Coronary artery (tissue), 2 donors: ENCODE data around the gene SLC13A3.

Experiments
- DNase-seq: peaks from one replicate; pipeline ENCODE4 v3.0.0-alpha.2; 2017; ENCODE audit warnings: low spot score
- H3K27ac ChIP-seq, 2 donors: fragments of 200-600 bp; sonication (generic); one replicate each; pipeline ENCODE4 v1.5.1; 2016 to 2019
- H3K4me3 ChIP-seq: fragments of 200-600 bp; sonication (generic); 2 replicates; pipeline ENCODE4 v1.5.1; 2016; ENCODE audit warnings: mild to moderate bottlenecking, moderate library complexity
- CTCF ChIP-seq: fragments of 200-600 bp; sonication (generic); IDR thresholded peaks from one replicate; pipeline ENCODE4 v1.5.1; 2019; ENCODE audit warnings: antibody characterized with exemption

The SLC13A3 gene

DNA sequence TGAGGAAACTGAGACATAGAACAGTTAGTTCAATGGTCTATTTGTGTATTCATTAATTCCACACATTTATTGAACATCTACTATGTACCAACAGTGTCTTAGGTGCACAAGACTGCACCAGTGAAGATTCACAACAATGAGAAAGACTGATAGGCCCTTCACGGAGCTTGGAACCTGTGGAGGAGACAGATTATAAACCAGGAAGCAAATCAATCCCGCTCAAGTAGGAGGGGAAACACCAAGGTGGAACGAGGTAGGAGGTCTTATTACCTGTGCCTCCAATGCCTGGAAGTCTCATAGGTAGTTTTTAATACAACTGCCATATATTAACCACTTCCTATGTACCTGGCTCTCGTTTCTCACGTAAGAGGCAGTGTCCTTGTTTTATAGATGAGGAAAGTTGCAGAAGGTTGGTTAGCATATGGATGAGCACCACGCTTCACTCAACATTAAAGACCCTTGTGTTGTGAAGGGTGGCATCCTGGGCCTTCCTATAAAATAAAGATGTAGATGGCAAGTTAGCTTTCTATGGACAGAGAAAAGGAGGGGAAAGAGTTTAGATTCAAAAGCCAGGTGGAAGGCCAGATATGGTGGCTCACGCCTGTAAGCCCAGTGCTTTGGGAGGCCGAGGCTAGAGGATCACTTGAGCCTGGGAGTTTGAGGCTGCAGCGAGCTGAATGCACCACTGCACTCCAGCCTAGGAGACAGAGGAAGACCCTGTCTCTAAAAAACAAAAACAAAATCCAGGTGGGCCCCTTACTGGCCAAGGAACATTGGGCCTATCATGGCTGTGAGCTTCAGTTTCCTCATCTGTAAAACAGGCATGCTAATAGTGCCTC lies 45.1 kb downstream of the SLC13A3 start:
- H3K4me3 ChIP-seq: no peak overlapping the region
- H3K27ac ChIP-seq: no peak overlapping the region
- no peak for TF ChIP-seq CTCF
- DNase-seq: no peak

- no peak for TF ChIP-seq CTCF
- no peak overlapping the region for H3K27ac ChIP-seq
- DNase-seq: no peak
- no peak overlapping the region for H3K4me3 ChIP-seq
Observed at GRCh38 chr20:46605181-46605580, 46.1 kb downstream of the SLC13A3 start.

GRCh38 chr20:46604551-46605133 lies 46.6 kb downstream of the SLC13A3 start:
- H3K4me3 ChIP-seq: no peak overlapping the region
- H3K27ac ChIP-seq: no peak overlapping the region
- TF ChIP-seq CTCF: no peak
- no peak for DNase-seq

DNA sequence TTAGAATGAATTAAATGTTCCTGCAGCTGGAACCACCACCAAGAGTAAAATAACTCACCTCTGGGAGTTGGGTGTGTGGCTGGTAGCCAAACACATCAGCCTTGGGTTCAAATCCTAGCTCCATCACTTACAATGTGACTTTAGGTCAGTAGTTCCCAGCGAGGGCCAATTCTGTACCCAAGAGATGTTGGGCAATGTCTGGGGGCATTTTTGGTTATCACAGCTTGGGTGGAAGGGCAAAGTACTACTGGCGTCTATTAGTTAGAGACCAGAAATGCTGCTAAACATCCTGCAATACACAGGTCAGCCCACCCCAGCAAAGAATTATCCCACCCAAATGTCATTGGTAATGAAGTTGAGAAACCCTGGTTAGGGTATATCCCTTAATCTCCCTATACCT lies 48.8 kb downstream of the SLC13A3 start:
- no peak for DNase-seq
- Histone ChIP-seq H3K4me3 (no peak overlapping the region), H3K27ac (no peak overlapping the region)
- no peak for TF ChIP-seq CTCF

DNA sequence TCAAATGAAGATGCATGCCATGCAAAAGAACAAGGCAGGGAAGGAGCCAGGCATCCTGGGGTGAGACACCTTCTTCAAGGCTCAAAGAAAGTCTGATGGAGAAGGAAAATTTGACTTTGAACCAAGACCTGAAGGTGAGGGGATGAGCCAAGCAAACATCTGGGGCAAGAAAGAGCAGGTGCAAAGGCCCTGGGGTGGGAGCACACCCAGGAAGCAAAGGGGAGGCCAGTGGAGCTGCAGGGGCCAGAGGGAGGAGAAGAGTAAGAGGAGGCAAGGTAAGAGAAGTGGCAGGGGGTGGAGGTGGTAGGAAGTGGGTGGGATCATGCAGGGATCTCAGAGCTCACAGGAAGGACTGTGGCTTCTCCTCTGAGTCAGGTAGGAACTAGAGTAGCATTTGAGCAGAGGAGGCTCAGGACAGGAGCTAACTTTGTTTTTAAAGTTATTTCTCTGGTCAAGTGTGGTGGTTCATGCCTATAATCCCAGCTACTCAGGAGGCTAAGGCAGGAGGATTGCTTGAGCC lies 49.6 kb downstream of the SLC13A3 start:
- H3K27ac ChIP-seq: no peak overlapping the region
- H3K4me3 ChIP-seq: no peak overlapping the region
- no peak for DNase-seq
- TF ChIP-seq CTCF: no peak

- no peak overlapping the region for H3K27ac ChIP-seq
- H3K4me3 ChIP-seq: no peak overlapping the region
- no peak for TF ChIP-seq CTCF
- DNase-seq: no peak
Observed at GRCh38 chr20:46600286-46600752, 50.9 kb downstream of the SLC13A3 start.
